Endothelial cell of umbilical vein (primary cell): ENCODE data around the gene DUSP2.

Experiments used
- CTCF ChIP-seq, 2 donors: IDR thresholded peaks; 1 replicate in 1 of 2; 2 replicates in 1 of 2; pipeline ENCODE4 v1.5.1; 2011; ENCODE audit warnings: low read length in 2 of 2, mild to moderate bottlenecking in 2 of 2, moderate library complexity in 2 of 2, control low read depth in 1 of 2, inconsistent platforms in 1 of 2, low read depth in 1 of 2; ENCODE audit not compliant: insufficient read depth in 1 of 2; ENCODE audit errors: extremely low read depth in 1 of 2
- POLR2A ChIP-seq: IDR thresholded peaks from 2 replicates; pipeline ENCODE4 v1.6.1; 2012; ENCODE audit warnings: low read depth, mild to moderate bottlenecking, control low read depth, low read length

- no peak for TF ChIP-seq CTCF (IDR thresholded peaks at IDR 0.05; ENCODE audit: extremely low read depth in 1 of 2, insufficient read depth in 1 of 2, low read depth in 1 of 2, low read length in 2 of 2)
- no peak for TF ChIP-seq POLR2A
Measured at GRCh38 chr2:96143231-96143847, 1.9 kb downstream of the DUSP2 start.
